Posterior cingulate gyrus (tissue), 11 donors: ENCODE measurements around the gene CHSY1.
"Not testable (repeated sequence)": the region's sequence is repeated elsewhere in the genome, so short reads cannot be mapped to it uniquely, and the experiment has no call there.

Experiments used
- DNase-seq, 10 donors: peaks; one replicate each; pipeline versions ENCODE4 v3.0.0 to v3.0.0-alpha.2; 2020 to 2021; ENCODE audit warnings: mixed read lengths in 3 of 10
- intact Hi-C: fragments of 100-400 bp; cut with DNase I; formaldehyde crosslinking; loops from one replicate; pipeline ENCODE4 v1.15.1; 2023

The CHSY1 gene

GRCh38 chr15:101215681-101216080 is 36.2 kb downstream of the CHSY1 start:
- no peak for DNase-seq
- intact Hi-C loops = no loop called here

DNA sequence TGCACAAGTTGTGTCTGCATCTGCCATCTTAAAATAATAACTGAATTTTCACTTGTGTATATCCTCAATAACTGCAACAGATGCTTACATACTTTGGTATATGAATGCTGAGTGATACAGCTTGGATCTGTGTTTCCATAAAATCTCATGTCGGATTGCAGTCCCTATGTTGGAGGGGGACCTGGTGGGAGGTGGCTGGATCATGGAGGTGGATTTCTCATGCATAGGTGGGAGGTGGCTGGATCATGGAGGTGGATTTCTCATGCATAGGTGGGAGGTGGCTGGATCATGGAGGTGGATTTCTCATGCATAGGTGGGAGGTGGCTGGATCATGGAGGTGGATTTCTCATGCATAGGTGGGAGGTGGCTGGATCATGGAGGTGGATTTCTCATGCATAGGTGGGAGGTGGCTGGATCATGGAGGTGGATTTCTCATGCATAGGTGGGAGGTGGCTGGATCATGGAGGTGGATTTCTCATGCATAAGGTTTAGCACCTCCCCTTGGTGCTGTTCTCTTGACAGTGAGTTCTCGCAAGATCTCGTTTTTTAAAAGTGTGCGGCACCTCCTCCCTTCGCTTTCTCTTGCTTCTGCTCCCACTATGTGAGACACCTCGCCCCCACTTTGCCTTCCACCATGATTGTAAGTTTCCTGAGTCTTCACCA is 37.3 kb downstream of the CHSY1 start:
- intact Hi-C loops, DNase-seq: not testable (repeated sequence)

- no peak for DNase-seq
- intact Hi-C loops = no loop called here
Observed at GRCh38 chr15:101213570-101213969, 38.3 kb downstream of the CHSY1 start.

DNA sequence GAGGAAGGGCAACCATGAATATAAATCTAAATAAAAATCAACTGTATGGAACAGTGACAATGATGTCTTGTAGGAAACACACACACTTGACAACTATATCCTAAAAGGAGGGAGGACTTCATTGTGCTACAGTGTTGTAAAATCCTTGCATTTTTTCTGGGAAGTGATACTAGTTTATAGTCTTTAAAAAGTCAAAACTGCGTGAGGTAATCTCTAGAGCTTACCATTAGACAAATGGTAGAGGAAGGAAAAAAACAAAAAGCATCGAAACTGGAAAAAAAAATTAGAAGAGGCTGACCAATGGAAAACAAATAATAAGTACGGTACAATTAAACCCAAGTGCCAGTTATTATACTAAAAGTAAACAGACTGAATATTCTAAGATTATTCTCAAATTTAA is 38.7 kb downstream of the CHSY1 start:
- intact Hi-C loops = no loop called here
- DNase-seq = no peak

DNA sequence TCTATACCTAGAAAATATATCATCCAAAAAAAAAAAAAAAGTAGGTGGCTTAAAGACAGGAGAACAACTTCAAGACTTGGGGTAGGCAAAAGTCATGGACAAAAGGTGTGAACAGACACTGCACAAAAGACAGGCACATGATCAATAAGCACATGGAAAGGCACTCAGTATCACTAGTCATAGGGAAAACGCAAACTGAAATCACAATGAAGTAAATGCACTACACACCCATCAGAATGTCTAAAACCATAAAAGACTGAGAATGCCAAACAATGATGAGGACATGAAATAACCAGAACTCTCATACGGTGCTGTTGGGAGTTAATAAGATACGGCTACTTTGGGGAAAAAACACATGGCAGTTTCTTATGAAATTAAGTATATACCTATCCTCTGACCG is 40.0 kb downstream of the CHSY1 start:
- no peak for DNase-seq
- intact Hi-C loops = no loop called here

DNA sequence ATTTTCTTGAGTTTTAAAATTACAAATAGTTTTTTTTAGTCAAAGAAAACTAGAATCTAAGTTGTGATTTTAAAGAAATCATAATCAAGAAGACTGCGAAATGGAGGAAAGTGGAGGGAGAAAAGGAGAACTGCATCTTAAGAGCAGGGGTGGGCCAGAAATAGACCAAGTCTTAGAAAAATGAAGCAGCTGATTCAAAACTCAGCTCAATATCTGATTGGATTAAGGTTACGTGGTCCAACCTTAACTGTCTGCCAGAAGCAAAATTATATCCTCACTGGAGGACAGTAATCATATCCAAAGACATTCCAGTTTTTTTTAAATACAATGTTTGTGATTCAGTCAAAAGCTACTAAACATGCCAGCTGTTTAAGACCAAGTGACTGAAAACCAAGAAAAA is 41.4 kb downstream of the CHSY1 start:
- intact Hi-C loops = no loop called here
- no peak for DNase-seq

DNA sequence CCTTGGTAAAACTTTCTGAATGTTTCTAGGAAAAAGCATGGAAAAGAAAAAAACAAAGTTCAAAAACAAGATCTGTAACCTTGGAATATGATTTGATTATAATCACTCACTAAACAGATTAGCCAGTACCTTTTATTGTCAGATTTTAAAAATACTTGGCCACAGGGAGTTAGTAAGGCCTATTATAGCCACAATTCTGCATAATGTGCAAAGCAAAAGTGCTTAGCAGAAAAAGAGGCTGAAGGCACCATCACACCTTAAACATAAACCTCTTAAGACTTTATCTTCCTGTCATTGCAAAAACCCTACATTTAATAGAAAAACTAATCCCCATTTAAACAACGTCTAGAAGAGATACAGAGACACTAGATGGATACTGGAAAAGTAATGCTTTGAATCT is 41.8 kb downstream of the CHSY1 start:
- DNase-seq = no peak
- intact Hi-C loops = no loop called here

DNA sequence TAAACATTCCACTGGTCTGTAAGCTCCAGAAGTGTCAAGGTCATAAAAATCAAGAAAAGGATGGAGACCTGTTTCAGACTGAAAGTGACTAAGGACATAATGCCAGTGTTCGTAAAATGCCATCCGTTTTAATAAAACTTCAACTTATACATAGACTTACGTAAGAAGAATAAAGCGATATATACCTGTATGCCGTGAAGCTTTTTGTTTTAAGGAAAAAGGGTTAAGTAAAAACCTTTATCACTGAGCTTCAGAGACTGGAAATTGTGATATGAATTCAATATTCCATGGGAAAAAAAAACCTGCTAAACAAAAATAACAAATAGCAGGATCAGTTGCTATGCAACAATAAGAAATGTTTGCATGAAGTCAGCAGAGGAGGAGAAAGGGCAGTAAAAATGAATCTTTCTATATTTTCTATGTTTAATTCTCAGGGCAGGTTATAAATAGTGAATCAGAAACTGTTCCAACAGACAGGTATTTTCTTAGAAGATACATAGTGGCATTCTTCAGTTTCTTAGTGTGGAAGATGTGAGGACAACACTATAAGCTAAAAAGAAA is 42.5 kb downstream of the CHSY1 start:
- DNase-seq = no peak
- intact Hi-C loops = no loop called here

DNA sequence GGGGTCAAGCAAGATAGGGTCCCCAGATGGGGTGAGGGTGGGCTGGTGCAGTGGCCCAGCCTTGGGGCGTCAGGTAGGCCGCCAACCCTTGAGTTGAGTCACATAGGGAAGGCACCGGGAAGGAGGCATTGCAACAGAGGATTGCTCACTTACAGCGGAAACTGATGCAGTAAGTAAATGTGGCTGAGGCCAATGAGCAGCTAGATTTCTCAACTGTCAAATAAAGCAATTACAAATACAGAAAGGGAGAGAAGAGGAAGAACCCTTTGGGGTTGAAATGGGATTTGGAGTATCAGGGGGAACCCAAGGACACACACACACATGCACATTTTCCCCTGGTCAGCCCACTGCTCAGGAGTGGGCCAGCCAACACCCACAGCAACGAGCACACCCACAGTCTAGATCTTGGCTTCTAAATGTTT is 44.0 kb downstream of the CHSY1 start:
- intact Hi-C loops = no loop called here
- peak in 2 of 10 donors; percentile 64 to 87 for DNase-seq

DNA sequence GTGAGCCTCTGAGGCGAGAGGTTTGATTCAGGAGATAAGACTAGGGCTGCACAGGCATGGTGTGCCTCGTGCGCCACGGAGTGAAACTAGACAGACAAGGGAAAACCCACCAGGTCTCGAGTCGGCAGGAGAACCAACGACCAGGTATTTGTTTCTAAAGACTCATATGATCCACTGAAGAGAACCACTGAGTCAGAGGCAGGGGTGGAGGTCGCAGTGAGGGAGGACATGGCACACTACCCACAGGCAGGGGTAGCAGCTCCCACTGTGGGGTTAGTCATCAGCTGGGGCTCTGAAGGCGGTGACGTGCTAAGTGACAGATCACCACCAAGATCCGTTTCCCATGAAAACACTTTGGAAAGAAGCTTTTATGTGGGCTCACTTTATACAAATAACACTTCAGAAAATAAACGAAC is 45.7 kb downstream of the CHSY1 start:
- peak in 3 of 10 donors; percentile 26 to 86 (median 80) for DNase-seq

GRCh38 chr15:101204739-101205535 is 46.9 kb downstream of the CHSY1 start:
- intact Hi-C loops = no loop called here
- DNase-seq = no peak

More for the DNA sequence above, 45.7 kb downstream of the CHSY1 start:
- intact Hi-C loops = no loop called here

DNA sequence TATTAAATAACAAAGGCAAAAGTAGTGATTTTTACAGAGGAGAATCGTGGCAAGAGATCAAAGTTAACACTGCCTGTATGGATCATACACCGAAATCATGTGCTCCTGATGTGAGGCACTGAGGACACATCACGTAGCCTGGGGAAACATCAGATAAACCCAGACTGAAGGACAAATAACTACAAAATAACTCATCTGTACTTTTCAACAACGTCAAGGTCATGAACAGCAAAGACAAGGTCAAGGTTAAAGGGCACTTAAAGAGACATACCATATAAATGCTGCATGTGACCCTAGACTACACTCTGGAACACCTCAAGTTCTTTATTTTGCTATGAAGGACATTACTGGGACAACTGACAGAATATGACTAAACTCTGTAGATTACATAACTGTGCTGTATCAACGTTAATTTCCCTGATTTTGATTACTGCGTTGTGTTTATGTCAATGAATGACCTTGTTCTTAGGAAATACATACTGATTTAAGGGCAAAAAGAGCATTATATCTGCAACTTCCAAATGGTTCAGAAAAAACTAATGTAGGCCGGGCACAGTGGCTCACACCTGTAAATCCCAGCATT is 48.1 kb downstream of the CHSY1 start:
- DNase-seq = no peak
- intact Hi-C loops = no loop called here

GRCh38 chr15:101203029-101203573 is 48.7 kb downstream of the CHSY1 start:
- DNase-seq = no peak
- intact Hi-C loops = no loop called here

- intact Hi-C loops = no loop called here
- DNase-seq = peak; percentile 45 to 98 (median 84)
Observed at GRCh38 chr15:101201411-101202174, 50.3 kb downstream of the CHSY1 start.

DNA sequence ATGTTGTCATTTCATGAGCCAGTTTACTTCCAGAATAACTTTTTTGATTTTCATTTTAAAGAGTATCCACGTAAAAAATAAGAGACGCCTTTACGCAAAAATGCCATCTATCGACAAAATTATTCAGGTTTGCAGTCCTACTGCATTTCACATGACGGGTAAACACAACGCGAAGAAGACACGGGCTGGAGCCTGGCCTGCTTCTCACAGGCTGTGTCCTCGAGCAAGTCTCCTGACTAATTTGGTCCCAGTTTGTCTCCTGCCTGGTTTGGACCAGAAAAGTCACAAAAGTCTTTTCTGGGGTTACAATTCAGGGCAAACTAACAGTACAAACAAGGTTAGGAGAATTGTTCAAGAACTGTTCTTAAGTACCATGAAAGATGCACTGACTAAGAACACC is 51.7 kb downstream of the CHSY1 start:
- DNase-seq = no peak
- intact Hi-C loops = no loop called here

DNA sequence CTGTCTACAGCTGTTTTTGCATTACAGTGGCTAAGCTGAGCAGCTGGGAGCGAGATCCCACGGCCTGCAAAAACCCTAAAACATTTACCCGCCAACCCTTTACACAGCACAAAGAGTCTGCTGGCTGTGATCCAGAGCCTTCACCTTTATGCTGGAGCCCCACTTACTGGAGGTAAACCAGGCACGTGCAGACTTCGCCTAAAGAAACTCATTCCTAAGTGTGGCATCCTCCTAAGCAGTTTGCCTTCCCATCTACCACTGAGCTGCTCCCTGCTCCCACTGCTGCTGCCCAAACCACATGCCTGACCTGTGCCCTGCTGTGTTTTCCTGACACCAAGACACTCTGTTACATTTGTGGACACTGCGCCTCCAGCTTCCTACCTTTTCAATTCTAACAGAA is 53.0 kb downstream of the CHSY1 start:
- intact Hi-C loops = no loop called here
- no peak for DNase-seq

- intact Hi-C loops = no loop called here
- DNase-seq = no peak
Observed at GRCh38 chr15:101198031-101198575, 53.7 kb downstream of the CHSY1 start.

DNA sequence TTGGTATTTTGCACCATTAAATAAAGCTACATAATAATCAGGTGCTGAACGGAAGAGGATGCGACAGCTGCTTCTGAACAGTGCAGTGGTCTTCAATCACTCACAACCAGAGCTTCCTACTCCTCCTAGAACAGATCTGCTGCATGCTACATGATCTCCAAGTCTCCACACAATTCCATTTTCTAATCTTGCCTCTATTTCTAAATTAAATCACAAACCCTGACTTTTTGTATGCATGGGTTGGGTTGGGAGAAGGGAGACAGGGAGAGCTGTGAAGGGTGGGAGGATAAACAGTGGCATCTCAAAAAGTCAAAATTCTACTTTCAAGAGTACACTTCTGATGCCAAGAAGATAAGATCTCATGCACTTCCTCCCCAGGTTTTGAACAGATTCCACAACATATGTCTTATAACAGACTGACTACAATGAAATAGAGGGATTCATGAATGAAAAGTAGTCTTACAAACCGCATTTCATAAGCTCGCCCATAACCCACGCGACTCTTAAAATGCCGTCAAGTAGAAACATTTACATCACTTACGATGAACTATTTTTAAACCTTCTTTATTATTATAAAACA is 57.2 kb downstream of the CHSY1 start:
- intact Hi-C loops = no loop called here
- no peak for DNase-seq

DNA sequence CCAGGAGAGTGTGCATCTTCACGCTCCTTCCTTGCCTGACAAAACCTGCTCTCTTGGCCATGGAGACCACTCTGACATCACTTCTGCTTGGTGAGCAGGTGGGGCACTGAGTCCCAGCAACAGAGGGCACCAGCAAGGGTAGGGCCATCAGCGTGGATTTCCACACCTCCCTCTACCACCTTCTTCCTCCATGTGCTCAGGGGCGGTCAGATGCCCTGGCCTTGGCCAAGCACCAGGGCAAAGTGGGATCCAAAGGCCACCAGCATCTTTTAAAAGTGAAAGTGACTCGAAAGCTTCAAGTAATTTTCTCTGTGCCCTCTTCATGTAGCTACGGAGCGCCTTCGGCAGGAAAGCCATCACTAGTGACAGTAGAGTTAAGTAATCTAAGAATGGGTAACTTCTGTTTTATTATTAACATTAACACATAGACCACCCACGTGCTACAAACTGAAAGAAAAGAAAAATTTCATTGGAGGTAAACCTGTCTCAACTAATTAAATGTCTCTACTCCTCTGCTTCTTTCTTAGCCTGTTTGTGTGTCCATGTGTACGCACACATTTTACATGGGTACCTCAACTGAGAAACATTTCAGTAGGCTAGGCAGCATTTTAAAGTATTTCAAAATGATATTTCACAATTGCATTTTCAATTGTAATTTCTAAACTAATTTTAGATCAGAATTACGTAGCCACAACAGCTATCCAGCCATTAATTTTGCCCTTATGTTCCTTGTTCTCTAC is 57.9 kb downstream of the CHSY1 start:
- intact Hi-C loops = no loop called here
- no peak for DNase-seq
